RWPE1 (cell line): ENCODE results near the gene VAT1L.

ENCODE experiments used
- CTCF ChIA-PET: fragments of 350-600 bp; sonication (Branson Sonifier 250); formaldehyde crosslinking; extraction: SDS; loops from one replicate; lab custom pipeline; 2021; lab: Yijun Ruan, JAX
- POLR2A ChIA-PET: fragments of 400-600 bp; formaldehyde crosslinking; extraction: SDS; loops from one replicate; lab custom pipeline; 2020; ENCODE audit warnings: antibody characterized with exemption; ENCODE audit not compliant: low non-redundant PET; lab: Yijun Ruan, JAX
- DNase-seq: peaks from one replicate; pipeline ENCODE4 v3.0.0; 2012; ENCODE audit warnings: low spot score
- H3K27ac ChIP-seq: fragments of 450-650 bp; 2 replicates; pipeline ENCODE4 v1.5.1; 2017
- TF ChIP-seq, protein P1 (sequence below): fragments of 450-650 bp; conservative IDR thresholded peaks from 2 replicates; pipeline ENCODE4 v1.5.1; 2017; ENCODE audit warnings: low read depth, mild to moderate bottlenecking

VAT1L gene

DNA sequence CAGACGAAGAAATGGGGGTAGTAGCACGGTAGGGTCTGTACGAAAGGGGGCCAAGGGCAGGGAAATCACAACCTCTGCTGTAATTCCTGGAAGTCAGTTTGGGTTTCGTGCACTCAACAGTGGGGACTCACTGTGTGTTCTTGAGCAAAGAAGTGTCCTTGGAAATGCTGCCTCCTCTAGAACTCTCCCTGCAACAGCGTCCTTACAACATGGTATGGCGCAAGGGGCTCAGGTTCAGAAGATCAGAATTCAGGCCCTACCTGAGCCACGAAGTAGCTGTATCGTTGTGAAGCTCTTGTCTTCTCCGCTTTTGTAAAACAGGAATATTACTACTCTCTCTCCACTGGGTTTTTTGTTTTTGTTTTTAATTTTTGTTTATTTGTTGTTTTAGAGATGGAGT, 127.7 kb downstream of the VAT1L start:
- ChIA-PET CTCF (no interaction called here), POLR2A (no interaction called here)
- no peak overlapping the region for H3K27ac ChIP-seq
- TF ChIP-seq, protein P1, sequence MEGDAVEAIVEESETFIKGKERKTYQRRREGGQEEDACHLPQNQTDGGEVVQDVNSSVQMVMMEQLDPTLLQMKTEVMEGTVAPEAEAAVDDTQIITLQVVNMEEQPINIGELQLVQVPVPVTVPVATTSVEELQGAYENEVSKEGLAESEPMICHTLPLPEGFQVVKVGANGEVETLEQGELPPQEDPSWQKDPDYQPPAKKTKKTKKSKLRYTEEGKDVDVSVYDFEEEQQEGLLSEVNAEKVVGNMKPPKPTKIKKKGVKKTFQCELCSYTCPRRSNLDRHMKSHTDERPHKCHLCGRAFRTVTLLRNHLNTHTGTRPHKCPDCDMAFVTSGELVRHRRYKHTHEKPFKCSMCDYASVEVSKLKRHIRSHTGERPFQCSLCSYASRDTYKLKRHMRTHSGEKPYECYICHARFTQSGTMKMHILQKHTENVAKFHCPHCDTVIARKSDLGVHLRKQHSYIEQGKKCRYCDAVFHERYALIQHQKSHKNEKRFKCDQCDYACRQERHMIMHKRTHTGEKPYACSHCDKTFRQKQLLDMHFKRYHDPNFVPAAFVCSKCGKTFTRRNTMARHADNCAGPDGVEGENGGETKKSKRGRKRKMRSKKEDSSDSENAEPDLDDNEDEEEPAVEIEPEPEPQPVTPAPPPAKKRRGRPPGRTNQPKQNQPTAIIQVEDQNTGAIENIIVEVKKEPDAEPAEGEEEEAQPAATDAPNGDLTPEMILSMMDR, result no peak
- no peak for DNase-seq

DNA sequence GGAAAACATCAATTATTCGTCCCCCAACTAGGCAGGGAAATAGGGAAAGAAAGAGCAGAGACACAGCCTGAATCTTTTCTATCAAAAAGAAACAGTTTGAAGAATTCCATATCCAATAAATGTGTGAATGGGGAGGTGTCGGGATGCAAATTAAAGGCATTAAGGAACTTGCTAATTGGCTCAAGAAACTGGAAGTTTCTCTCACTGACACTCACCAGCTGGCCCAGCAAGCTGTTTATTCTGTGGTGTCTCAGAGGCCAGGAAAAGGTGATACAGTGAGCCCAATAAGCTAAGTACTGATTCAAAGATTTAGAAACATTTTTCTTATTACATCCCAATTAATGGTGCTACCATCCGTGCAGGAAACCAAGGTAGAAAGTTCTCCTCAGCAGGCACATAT, 129.6 kb downstream of the VAT1L start:
- TF ChIP-seq, protein P1, result no peak
- ChIA-PET POLR2A (no interaction called here), CTCF (interaction anchor here (0.8 kb wide), 1 partner anchor 18 kb away, joined by 4 read pairs; no protein-coding TSS in a partner anchor)
- DNase-seq, result no peak
- H3K27ac ChIP-seq, result no peak overlapping the region

DNA sequence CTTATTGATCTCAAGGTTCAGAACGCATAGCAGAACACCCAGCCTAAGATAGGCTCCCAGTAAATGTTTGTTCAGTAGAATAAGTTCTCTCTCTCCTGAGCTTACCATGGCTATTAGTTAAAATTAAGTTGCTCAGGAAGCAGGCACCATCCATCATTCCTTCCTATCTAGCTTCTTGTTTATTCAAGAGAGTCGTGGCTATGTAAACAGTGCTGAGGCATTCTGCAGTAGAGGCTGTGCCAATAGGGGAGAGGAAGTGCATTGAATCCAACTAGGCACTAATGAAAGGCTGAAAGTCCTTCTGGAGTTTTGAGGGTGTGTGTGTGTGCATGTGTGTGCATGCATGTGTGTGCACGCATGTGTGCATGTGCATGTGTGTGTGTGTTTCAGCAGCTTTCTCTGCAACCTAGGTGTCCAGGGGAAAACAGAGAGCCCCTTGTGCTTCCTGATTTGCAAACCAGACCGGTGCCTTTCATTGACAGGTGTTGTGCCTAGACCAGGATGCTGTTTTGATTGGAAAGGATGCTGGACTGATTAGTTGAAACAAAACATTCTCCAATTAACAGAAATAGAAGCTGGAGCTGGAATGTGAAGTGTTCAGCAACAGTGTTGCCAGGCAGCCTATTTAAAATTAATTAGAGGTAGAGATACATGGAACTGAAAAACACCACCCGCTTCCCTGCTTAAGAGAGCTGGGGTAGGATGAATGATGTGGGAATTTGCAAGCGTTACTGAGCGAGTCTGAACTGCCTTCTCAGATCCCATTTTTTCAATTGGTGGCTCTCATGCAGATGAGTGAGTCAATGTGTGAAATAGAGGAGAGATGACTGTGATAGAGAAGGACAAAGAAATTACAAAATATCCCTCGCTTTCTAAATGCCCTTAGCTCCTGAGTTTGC, 130.7 kb downstream of the VAT1L start:
- TF ChIP-seq, protein P1, result no peak

DNA sequence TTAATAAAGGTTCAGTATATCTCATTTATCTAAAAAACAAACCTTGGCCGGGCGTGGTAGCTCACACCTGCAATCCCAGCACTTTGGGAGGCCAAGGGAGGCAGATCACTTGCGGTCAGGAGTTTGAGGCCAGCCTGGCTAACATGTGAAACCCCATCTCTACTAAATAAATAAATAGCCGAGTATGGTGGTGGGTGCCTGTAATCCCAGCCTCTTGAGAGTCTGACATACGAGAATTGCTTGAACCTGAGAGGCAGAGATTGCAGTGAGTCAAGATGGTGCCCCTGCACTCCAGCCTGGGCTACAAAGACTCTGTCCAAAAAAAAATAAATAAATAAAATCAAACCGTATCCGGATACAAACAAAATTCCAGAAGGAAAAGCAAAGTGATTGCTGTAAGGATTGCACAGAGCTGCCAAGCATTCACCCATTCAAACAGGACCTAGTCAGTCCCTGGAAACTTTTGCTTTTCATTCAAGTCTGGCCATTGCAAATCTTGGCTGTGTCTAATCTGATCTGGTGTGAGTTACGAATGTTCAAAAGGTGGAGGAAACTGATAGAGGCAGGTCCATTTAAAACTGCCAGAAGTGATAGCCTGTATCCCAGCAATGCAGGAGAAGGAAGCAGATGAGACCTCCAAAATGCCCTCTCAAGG, 131.5 kb downstream of the VAT1L start:
- POLR2A ChIA-PET, result no interaction called here
- DNase-seq, result no peak
- CTCF ChIA-PET, result no interaction called here
- TF ChIP-seq, protein P1, result no peak
- H3K27ac ChIP-seq, result no peak overlapping the region

More for the DNA sequence above, 130.7 kb downstream of the VAT1L start:
- DNase-seq, result no peak
- H3K27ac ChIP-seq, result no peak overlapping the region
- ChIA-PET POLR2A (no interaction called here), CTCF (interaction anchor here (0.8 kb wide), 1 partner anchor 19 kb away, joined by 4 read pairs; no protein-coding TSS in a partner anchor)

DNA sequence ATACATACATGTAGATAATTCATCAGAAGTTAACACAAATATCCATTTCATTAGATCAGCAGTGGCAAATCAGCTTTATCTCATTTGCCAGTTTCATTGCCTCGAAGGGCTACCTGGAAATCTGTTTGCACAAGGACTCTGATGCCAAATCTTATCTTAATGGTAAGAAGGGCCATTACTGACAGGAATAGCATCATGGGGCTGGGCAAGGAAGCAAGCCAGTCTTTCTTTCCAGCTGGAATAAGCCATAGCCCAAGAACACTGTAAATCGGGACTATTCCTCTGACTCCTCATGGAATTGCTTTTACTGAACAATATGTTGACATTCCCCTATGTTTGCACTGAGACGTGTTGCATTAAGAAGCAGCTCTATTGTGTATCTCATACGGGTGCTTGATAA, 132.6 kb downstream of the VAT1L start:
- TF ChIP-seq, protein P1, result no peak
- ChIA-PET POLR2A (no interaction called here), CTCF (interaction anchor here (0.6 kb wide), 1 partner anchor 132 kb away, joined by 4 read pairs; no protein-coding TSS in a partner anchor)
- DNase-seq, result no peak
- H3K27ac ChIP-seq, result no peak overlapping the region

DNA sequence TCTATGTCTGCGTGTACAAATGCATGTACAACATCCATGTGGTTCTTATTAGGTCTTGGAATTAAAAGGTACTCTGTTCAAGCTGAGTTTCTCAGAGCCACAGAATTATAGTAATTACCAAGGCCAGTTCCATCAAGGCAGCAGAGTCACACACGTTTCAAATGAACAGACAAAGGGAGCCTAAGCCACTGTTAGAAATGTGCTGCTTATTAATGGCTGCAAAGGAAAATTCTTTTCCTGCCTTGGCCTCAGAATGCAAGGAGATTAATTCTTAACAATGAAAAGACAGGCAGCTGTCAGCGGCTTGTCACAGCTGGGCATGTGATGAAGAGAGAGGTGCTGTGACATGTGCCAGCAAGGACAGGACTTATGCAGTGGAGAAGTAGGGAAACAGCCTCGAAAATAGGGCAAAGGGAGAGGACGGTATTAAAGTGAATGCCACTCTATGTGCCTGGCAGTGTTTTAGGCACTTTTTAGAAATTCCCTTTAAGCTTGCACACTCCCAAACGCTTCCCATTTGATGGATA, 133.9 kb downstream of the VAT1L start:
- TF ChIP-seq, protein P1, result no peak
- ChIA-PET CTCF (interaction anchor here (0.7 kb wide), 1 partner anchor 146 kb away, joined by 6 read pairs; no protein-coding TSS in a partner anchor), POLR2A (no interaction called here)
- H3K27ac ChIP-seq, result no peak overlapping the region
- no peak for DNase-seq
